K562 (cell line): ENCODE data around the gene GAPDH. TPM values are rescaled to one million over a fixed set of nuclear protein-coding genes. Genes with fewer than 3 reads are reported as not detected.
A peak's percentile ranks its signal among the peaks of the same experiment; 100 is the strongest.

Source experiments
- ATAC-seq: fragments of 200-7000 bp; cut with Tn5 transposase; 3 replicates; pipeline ENCODE4 v1.9.1; 2020; ENCODE audit warnings: moderate library complexity
- BruUV-seq: library from RNA; stranded (reverse); fragments of 400-500 nt; replicated peaks from 2 replicates; lab custom pipeline; 2021; lab: Mats Ljungman, UMichigan
- CTCF ChIA-PET: fragments of 300-600 bp; formaldehyde crosslinking; extraction: SDS; loops from one replicate; lab custom pipeline; 2021; ENCODE audit warnings: low intra/inter-chr PET ratio; lab: Yijun Ruan, JAX
- POLR2A ChIA-PET: fragments of 300-600, 350-650 bp; sonication (Branson Sonifier 250); formaldehyde crosslinking; extraction: SDS; loops from one replicate; lab custom pipeline; 2021; ENCODE audit warnings: antibody characterized with exemption, inconsistent platforms; lab: Yijun Ruan, JAX
- DNase-seq, 4 experiments: peaks; one replicate each; pipeline versions ENCODE4 v3.0.0 to v3.0.0-alpha.2; 2011 to 2018; ENCODE audit warnings: low spot score in 3 of 4, mixed read lengths in 3 of 4; ENCODE audit errors: extremely low read depth in 1 of 4
- FAIRE-seq: peaks from 2 replicates; lab custom pipeline; 2011; peaks lifted over from hg19 to GRCh38; lab: Jason Lieb, UNC
- H2AFZ ChIP-seq: 2 replicates; pipeline ENCODE4 v1.6.0; 2011; ENCODE audit warnings: low read depth, low read length, control low read depth, inconsistent platforms
- H3K27ac ChIP-seq: fragments of 200-600 bp; 3 replicates; pipeline ENCODE4 v1.8.0; 2011; ENCODE audit warnings: low read depth, mild to moderate bottlenecking, control low read depth, inconsistent platforms, low read length, moderate library complexity, mixed read lengths; ENCODE audit errors: extremely low read depth
- H3K27me3 ChIP-seq, 2 experiments: fragments of 300-600 bp in 1 of 2; 2 replicates in 1 of 2; 3 replicates in 1 of 2; pipeline versions ENCODE4 v1.6.0 to v1.8.0; 2011; ENCODE audit warnings: inconsistent platforms in 2 of 2, low read length in 2 of 2, mild to moderate bottlenecking in 1 of 2, mixed read lengths in 1 of 2, moderate library complexity in 1 of 2; ENCODE audit not compliant: control insufficient read depth in 2 of 2, insufficient read depth in 2 of 2
- H3K36me3 ChIP-seq: fragments of 300-600 bp; 3 replicates; pipeline ENCODE4 v1.8.0; 2011; ENCODE audit warnings: mild to moderate bottlenecking, low read length, inconsistent platforms; ENCODE audit not compliant: control insufficient read depth, insufficient read depth
- H3K4me1 ChIP-seq, 2 experiments: fragments of 200-600 bp in 1 of 2; replicated peaks in 1 of 2; 2 replicates in 1 of 2; 3 replicates in 1 of 2; pipeline versions ENCODE4 v1.5.1 to v1.8.0; 2011; ENCODE audit warnings: inconsistent platforms in 2 of 2, low read length in 2 of 2, mild to moderate bottlenecking in 1 of 2, mixed read lengths in 1 of 2, moderate library complexity in 1 of 2; ENCODE audit not compliant: control insufficient read depth in 2 of 2, insufficient read depth in 2 of 2
- H3K4me2 ChIP-seq: 2 replicates; pipeline ENCODE4 v1.6.1; 2011; ENCODE audit warnings: low read length, control low read depth, inconsistent platforms, mixed read lengths; ENCODE audit not compliant: insufficient read depth
- H3K4me3 ChIP-seq: fragments of 200-600 bp; sonication (generic), shearing (Covaris generic); 2 replicates; pipeline ENCODE4 v1.5.1; 2016; ENCODE audit warnings: control low read depth, inconsistent platforms
- H3K79me2 ChIP-seq: fragments of 200-600 bp; 3 replicates; pipeline ENCODE4 v1.8.0; 2011; ENCODE audit warnings: low read length, inconsistent platforms; ENCODE audit not compliant: control insufficient read depth, insufficient read depth
- H3K9ac ChIP-seq, 2 experiments: 2 replicates each; pipeline versions ENCODE4 v1.6.0 to v1.6.1; 2011; ENCODE audit warnings: low read depth in 2 of 2, low read length in 2 of 2, control low read depth in 1 of 2, inconsistent platforms in 1 of 2, mild to moderate bottlenecking in 1 of 2, mixed read lengths in 1 of 2; ENCODE audit not compliant: insufficient read depth in 1 of 2
- H3K9me1 ChIP-seq: one replicate; pipeline ENCODE4 v1.6.0; 2011; ENCODE audit warnings: inconsistent platforms, mild to moderate bottlenecking, low read length, moderate library complexity; ENCODE audit not compliant: control insufficient read depth, insufficient read depth
- H3K9me3 ChIP-seq: replicated peaks from 2 replicates; pipeline ENCODE4 v1.5.1; 2011; ENCODE audit warnings: low read depth, low read length, inconsistent platforms; ENCODE audit not compliant: control insufficient read depth, insufficient read depth
- H4K20me1 ChIP-seq: replicated peaks from 2 replicates; pipeline ENCODE4 v1.6.1; 2011; ENCODE audit warnings: low read length, inconsistent platforms, mixed read lengths; ENCODE audit not compliant: control insufficient read depth, insufficient read depth
- MAZ ChIP-seq, 2 experiments: fragments of 450-650 bp in 1 of 2; sonication (generic) in 1 of 2; formaldehyde crosslinking; IDR thresholded peaks in 1 of 2; conservative IDR thresholded peaks in 1 of 2; 2 replicates each; pipeline versions ENCODE4 v1.4.0 to v1.5.0; 2020; ENCODE audit warnings: mild to moderate bottlenecking in 1 of 2, missing genetic modification reagents in 1 of 2
- MEF2A ChIP-seq: IDR thresholded peaks from 2 replicates; pipeline ENCODE4 v1.6.1; 2011; ENCODE audit warnings: low read depth, mild to moderate bottlenecking, low read length, moderate library complexity; ENCODE audit not compliant: control insufficient read depth
- POLR2AphosphoS5 ChIP-seq: IDR thresholded peaks from 2 replicates; pipeline ENCODE4 v1.6.1; 2011; ENCODE audit warnings: mild to moderate bottlenecking, low read depth, low read length, moderate library complexity; ENCODE audit not compliant: control insufficient read depth, insufficient read depth
- RAD21 ChIP-seq, 2 experiments: fragments of 250-450 bp in 1 of 2; fragments of 450-650 bp in 1 of 2; sonication (Bioruptor Pico) in 1 of 2; formaldehyde crosslinking in 1 of 2; IDR thresholded peaks in 1 of 2; conservative IDR thresholded peaks in 1 of 2; 2 replicates each; pipeline versions ENCODE4 v1.4.0 to v1.8.0; 2020 to 2022; ENCODE audit warnings: mild to moderate bottlenecking in 2 of 2, moderate library complexity in 1 of 2
- REST ChIP-seq, 2 experiments: fragments of 450-650 bp; formaldehyde crosslinking in 1 of 2; IDR thresholded peaks; 2 replicates each; pipeline versions ENCODE4 v1.4.0 to v1.6.1; 2014 to 2020; ENCODE audit warnings: mild to moderate bottlenecking in 2 of 2, borderline replicate concordance in 1 of 2, low read depth in 1 of 2
- SMC3 ChIP-seq: conservative IDR thresholded peaks from 2 replicates; pipeline ENCODE4 v1.6.1; 2011; ENCODE audit warnings: low read depth, low read length, improper control_type of control experiment; ENCODE audit not compliant: insufficient read depth
- TEAD2 ChIP-seq: fragments of 450-650 bp; IDR thresholded peaks from 2 replicates; pipeline ENCODE4 v1.6.1; 2016; ENCODE audit warnings: missing genetic modification characterization, control low read depth, missing compliant biosample characterization
- TGIF2 ChIP-seq: sonication (generic); formaldehyde crosslinking; IDR thresholded peaks from 2 replicates; pipeline ENCODE4 v1.8.1; 2022; ENCODE audit warnings: mild to moderate bottlenecking, missing genetic modification reagents, moderate library complexity
- WGBS: fragments of 100-300 bp; shearing (Covaris generic); methylation state at CpG from one replicate; pipeline ENCODE4 v1.1.6; 2016; ENCODE audit warnings: low coverage, mixed read lengths; ENCODE audit not compliant: insufficient coverage; ENCODE audit errors: missing lambda C conversion rate; 5-methylcytosine and 5-hydroxymethylcytosine counted together
- in situ Hi-C: fragments of 300-500 bp; cut with MboI; formaldehyde crosslinking; loops from 4 replicates; pipeline ENCODE4 v1.15.0; 2018; ENCODE audit warnings: inconsistent platforms, mixed read lengths
- intact Hi-C: fragments of 100-400 bp; cut with micrococcal nuclease; formaldehyde crosslinking; loops from 2 replicates; pipeline ENCODE4 v1.14.2; 2022
- polyA plus RNA-seq, 8 experiments: library from polyadenylated mRNA; depleted of rRNA in 4 of 8; stranded (reverse) in 5 of 8; unstranded in 3 of 8; fragments of >200 nt; fragmentation: Nextera tagmentation in 2 of 8; fragmentation: Illumina TruSeq in 1 of 8; extraction: Ambion mirVana in 2 of 8; extraction: Trizol in 1 of 8; gene quantifications; 2 replicates each; pipeline versions ENCODE4 v1.2.1 to v1.2.3, GENCODE V29; 2011 to 2014; ENCODE audit warnings: inconsistent platforms in 1 of 8, missing spikeins in 1 of 8
- total RNA-seq, 7 experiments: library from RNA; depleted of rRNA in 6 of 7; stranded (reverse); fragments of >200 nt in 6 of 7; fragmentation: Illumina TruSeq in 2 of 7; extraction: Trizol in 2 of 7; gene quantifications; 2 replicates each; pipeline versions ENCODE4 v1.2.1 to v1.2.3, GENCODE V29; 2011 to 2021; ENCODE audit warnings: low replicate concordance in 1 of 7
- TF ChIP-seq, protein P1 (sequence below): IDR thresholded peaks from 2 replicates; pipeline ENCODE4 v1.6.1; 2011; ENCODE audit warnings: borderline replicate concordance, low read depth, mild to moderate bottlenecking, moderate library complexity, low read length; ENCODE audit not compliant: insufficient read depth, poor library complexity, severe bottlenecking

The GAPDH gene
- total and polyA plus RNA-seq, 9 of the 15 experiments (the other 6 are each of a cell fraction or from before 2014, with no cell fraction given) = 2,206 to 6,793 (median 4,217) TPM

- POLR2A ChIA-PET = interaction anchor here (0.9 to 1.5 kb wide), 3 partner anchors 10 to 40 kb away, joined by 3 read pairs; no protein-coding TSS in a partner anchor
- BruUV-seq = no TSS peak
- TF ChIP-seq, protein P1, sequence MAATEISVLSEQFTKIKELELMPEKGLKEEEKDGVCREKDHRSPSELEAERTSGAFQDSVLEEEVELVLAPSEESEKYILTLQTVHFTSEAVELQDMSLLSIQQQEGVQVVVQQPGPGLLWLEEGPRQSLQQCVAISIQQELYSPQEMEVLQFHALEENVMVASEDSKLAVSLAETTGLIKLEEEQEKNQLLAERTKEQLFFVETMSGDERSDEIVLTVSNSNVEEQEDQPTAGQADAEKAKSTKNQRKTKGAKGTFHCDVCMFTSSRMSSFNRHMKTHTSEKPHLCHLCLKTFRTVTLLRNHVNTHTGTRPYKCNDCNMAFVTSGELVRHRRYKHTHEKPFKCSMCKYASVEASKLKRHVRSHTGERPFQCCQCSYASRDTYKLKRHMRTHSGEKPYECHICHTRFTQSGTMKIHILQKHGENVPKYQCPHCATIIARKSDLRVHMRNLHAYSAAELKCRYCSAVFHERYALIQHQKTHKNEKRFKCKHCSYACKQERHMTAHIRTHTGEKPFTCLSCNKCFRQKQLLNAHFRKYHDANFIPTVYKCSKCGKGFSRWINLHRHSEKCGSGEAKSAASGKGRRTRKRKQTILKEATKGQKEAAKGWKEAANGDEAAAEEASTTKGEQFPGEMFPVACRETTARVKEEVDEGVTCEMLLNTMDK = peak; percentile 79
- TF ChIP-seq SMC3 = peak; percentile 39; the same call in 1 of the 2 replicates
- TF ChIP-seq REST (IDR thresholded peaks at IDR 0.05; ENCODE audit: borderline replicate concordance) = peak; percentile 11; the same call in 1 of the 2 replicates
- TF ChIP-seq REST (CRISPR knock-in tag; IDR thresholded peaks at IDR 0.05; ENCODE audit: low read depth) = no peak
- TF ChIP-seq MAZ (CRISPR knock-in tag; conservative IDR thresholded peaks at IDR 0.05 in 1 of 2, IDR thresholded peaks at IDR 0.05 in 1 of 2) = 0 out of 4 replicates have a peak, but pooled peaks of 1 of the 2 experiments have one; percentile 25
- TF ChIP-seq POLR2AphosphoS5 = 0 out of 2 replicates have a peak, but pooled peaks have one; percentile 18
- TF ChIP-seq MEF2A = no peak
- TF ChIP-seq TEAD2 = no peak
- no peak for TF ChIP-seq TGIF2 (CRISPR knock-in tag)
- peak; percentile 33 to 46 for TF ChIP-seq RAD21 (CRISPR knock-in tag; conservative IDR thresholded peaks at IDR 0.05 in 1 of 2, IDR thresholded peaks at IDR 0.05 in 1 of 2)
Measured at GRCh38 chr12:6563448-6564050, 29.2 kb downstream of the GAPDH start.

More at GRCh38 chr12:6563448-6564050, 29.2 kb downstream of the GAPDH start:
- H3K4me1 ChIP-seq = peaks cover 0 to 8% of the 10 kb centered on the region in 2 experiments; a peak in 3 of 5 replicates
- intact Hi-C loops = no loop called here
- FAIRE-seq (peak; percentile 62), DNase-seq (peak; percentile 45 to 67 (median 52)), ATAC-seq (peak; percentile 59)
- in situ Hi-C loops = no loop called here
- no peaks in the 10 kb centered on the region for H3K9me3 ChIP-seq
- no peak overlapping the region for H3K4me3 ChIP-seq
- peaks cover 42% of the 10 kb centered on the region for H3K79me2 ChIP-seq
- no peaks in the 10 kb centered on the region for H3K9me1 ChIP-seq
- H3K27ac ChIP-seq = no peak overlapping the region
- H3K27me3 ChIP-seq = no peaks in the 10 kb centered on the region
- no peaks in the 10 kb centered on the region; the same call in 1 of the 2 replicates for H4K20me1 ChIP-seq
- peaks cover 85% of the 10 kb centered on the region for H3K36me3 ChIP-seq
- H2AFZ ChIP-seq = no peak overlapping the region
- 84% methylated on average over 6 of the region's 8 CpGs for WGBS
- CTCF ChIA-PET = interaction anchor here (0.7 to 1.1 kb wide), 2 partner anchors 122 to 134 kb away, joined by 3 to 5 read pairs; no protein-coding TSS in a partner anchor
- H3K4me2 ChIP-seq = no peak overlapping the region
- no peak overlapping the region for H3K9ac ChIP-seq
